Testis (tissue), 2 donors: ENCODE measurements around the gene TIMMDC1.

Experiments
- POLR2A ChIP-seq: fragments of 450-650 bp; IDR thresholded peaks from one replicate; pipeline ENCODE4 v1.6.1; 2017; ENCODE audit warnings: antibody characterized with exemption, mild to moderate bottlenecking, moderate library complexity
- TF ChIP-seq, protein P1 (sequence below), 3 experiments: fragments of 450-650 bp in 2 of 3; fragments of 200-600 bp in 1 of 3; sonication (generic) in 1 of 3; IDR thresholded peaks; one replicate each; pipeline ENCODE4 v1.5.1; 2016 to 2019; ENCODE audit warnings: antibody characterized with exemption in 3 of 3, mild to moderate bottlenecking in 2 of 3, moderate library complexity in 1 of 3

DNA sequence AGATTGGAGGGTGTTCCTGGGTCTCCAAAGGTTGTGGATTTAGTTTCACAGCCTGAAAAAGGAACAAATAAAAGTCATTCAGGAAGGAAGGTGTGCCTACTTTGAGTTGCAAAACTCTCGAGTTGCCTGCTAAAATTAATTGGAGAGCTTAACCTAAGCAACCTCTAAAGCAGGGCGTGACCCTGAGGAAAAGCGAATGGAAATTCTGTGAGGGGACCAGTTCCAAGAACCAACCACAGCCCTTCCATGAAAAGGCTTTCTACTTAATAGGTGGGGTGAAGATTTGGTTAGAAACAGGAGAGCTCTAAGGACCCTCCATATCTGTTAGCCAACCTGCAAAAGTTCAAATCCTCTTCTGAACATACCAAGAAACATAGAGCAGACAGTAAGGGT lies 59.5 kb downstream of the TIMMDC1 start:
- TF ChIP-seq POLR2A = no peak
- TF ChIP-seq, protein P1, sequence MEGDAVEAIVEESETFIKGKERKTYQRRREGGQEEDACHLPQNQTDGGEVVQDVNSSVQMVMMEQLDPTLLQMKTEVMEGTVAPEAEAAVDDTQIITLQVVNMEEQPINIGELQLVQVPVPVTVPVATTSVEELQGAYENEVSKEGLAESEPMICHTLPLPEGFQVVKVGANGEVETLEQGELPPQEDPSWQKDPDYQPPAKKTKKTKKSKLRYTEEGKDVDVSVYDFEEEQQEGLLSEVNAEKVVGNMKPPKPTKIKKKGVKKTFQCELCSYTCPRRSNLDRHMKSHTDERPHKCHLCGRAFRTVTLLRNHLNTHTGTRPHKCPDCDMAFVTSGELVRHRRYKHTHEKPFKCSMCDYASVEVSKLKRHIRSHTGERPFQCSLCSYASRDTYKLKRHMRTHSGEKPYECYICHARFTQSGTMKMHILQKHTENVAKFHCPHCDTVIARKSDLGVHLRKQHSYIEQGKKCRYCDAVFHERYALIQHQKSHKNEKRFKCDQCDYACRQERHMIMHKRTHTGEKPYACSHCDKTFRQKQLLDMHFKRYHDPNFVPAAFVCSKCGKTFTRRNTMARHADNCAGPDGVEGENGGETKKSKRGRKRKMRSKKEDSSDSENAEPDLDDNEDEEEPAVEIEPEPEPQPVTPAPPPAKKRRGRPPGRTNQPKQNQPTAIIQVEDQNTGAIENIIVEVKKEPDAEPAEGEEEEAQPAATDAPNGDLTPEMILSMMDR (IDR thresholded peaks at IDR 0.05) = no peak
